GM12872 (cell line): ENCODE measurements around the gene BLOC1S3.

ENCODE experiments used
- CTCF ChIP-seq: IDR thresholded peaks from 3 replicates; pipeline ENCODE4 v1.5.1; 2011; ENCODE audit warnings: low read depth, mild to moderate bottlenecking, low read length, moderate library complexity; ENCODE audit not compliant: insufficient read depth

BLOC1S3 gene

GRCh38 chr19:45202637-45203036, 24.1 kb downstream of the BLOC1S3 start:
- no peak for TF ChIP-seq CTCF

- no peak for TF ChIP-seq CTCF
These were observed 27.2 kb downstream of the BLOC1S3 start for GRCh38 chr19:45205810-45206209.

GRCh38 chr19:45206328-45206727, 27.7 kb downstream of the BLOC1S3 start:
- no peak for TF ChIP-seq CTCF

GRCh38 chr19:45211751-45212381, 33.3 kb downstream of the BLOC1S3 start:
- no peak for TF ChIP-seq CTCF

- TF ChIP-seq CTCF: no peak
These were observed 34.4 kb downstream of the BLOC1S3 start for GRCh38 chr19:45213031-45213430.

- TF ChIP-seq CTCF: no peak
These were observed 37.0 kb downstream of the BLOC1S3 start for GRCh38 chr19:45215391-45216191.

GRCh38 chr19:45216667-45217066, 38.1 kb downstream of the BLOC1S3 start:
- no peak for TF ChIP-seq CTCF
